ENCODE measurements around the gene SOCS3.

- TF ChIP-seq CTCF (conservative IDR thresholded peaks at IDR 0.05): no peak
- no peak for TF ChIP-seq EZH2 (IDR thresholded peaks at IDR 0.05; ENCODE audit: low read depth)
These were observed 21.8 kb upstream of the SOCS3 start for GRCh38 chr17:78381601-78382232.
